Neural crest cell (in vitro differentiated cells): Measurements from ENCODE around the gene RWDD3. TPM values are rescaled to one million over a fixed set of nuclear protein-coding genes. Genes with fewer than 3 reads are reported as not detected.

Experiments used
- DNase-seq: peaks from one replicate; pipeline ENCODE4 v3.0.0; 2021; ENCODE audit warnings: low read depth, mixed read lengths, low spot score
- H3K27ac Mint-ChIP-seq: one replicate; pipeline ENCODE4 v1.8.0; 2021; ENCODE audit warnings: mild to moderate bottlenecking, mixed read lengths; ENCODE audit not compliant: unreplicated experiment
- H3K27me3 Mint-ChIP-seq: 2 replicates; pipeline ENCODE4 v1.8.0; 2021; ENCODE audit warnings: low read depth, mild to moderate bottlenecking, mixed read lengths
- H3K36me3 Mint-ChIP-seq: 2 replicates; pipeline ENCODE4 v1.8.0; 2021; ENCODE audit warnings: low read depth, mild to moderate bottlenecking, mixed read lengths
- H3K4me1 Mint-ChIP-seq: 2 replicates; pipeline ENCODE4 v1.8.0; 2021; ENCODE audit warnings: mixed read lengths
- H3K4me3 Mint-ChIP-seq: one replicate; pipeline ENCODE4 v1.8.0; 2021; ENCODE audit warnings: mild to moderate bottlenecking, mixed read lengths
- H3K9me3 Mint-ChIP-seq: 2 replicates; pipeline ENCODE4 v1.8.0; 2021; ENCODE audit warnings: mixed read lengths
- CTCF ChIP-seq: fragments of 200-600 bp; sonication (generic); conservative IDR thresholded peaks from 2 replicates; pipeline ENCODE4 v1.5.0; 2021; ENCODE audit warnings: antibody characterized with exemption, mild to moderate bottlenecking
- total RNA-seq: library from RNA; stranded (reverse); gene quantifications from 2 replicates; pipeline ENCODE4 v1.2.1, GENCODE V29; 2021

RWDD3 gene
- total RNA-seq, 1 donor from 2014 or later, result 18.9 TPM

GRCh38 chr1:95249916-95250315 is 15.9 kb downstream of the RWDD3 start:
- H3K27ac Mint-ChIP-seq, result no peak overlapping the region
- peaks cover 4% of the 10 kb centered on the region for H3K9me3 Mint-ChIP-seq
- TF ChIP-seq CTCF, result no peak
- no peak for DNase-seq
- peaks cover 10% of the 10 kb centered on the region for H3K4me1 Mint-ChIP-seq
- no peak overlapping the region for H3K4me3 Mint-ChIP-seq
- peaks cover 22% of the 10 kb centered on the region for H3K36me3 Mint-ChIP-seq
- no peaks in the 10 kb centered on the region for H3K27me3 Mint-ChIP-seq

- Mint-ChIP-seq H3K27ac (no peak overlapping the region), H3K4me3 (no peak overlapping the region), H3K4me1 (no peaks in the 10 kb centered on the region), H3K9me3 (peaks cover 4% of the 10 kb centered on the region), H3K36me3 (peaks cover 22% of the 10 kb centered on the region), H3K27me3 (no peaks in the 10 kb centered on the region)
- no peak for DNase-seq
- no peak for TF ChIP-seq CTCF
These were observed 18.4 kb downstream of the RWDD3 start for GRCh38 chr1:95252422-95252821.

GRCh38 chr1:95254959-95255358 is 20.9 kb downstream of the RWDD3 start:
- no peak for DNase-seq
- Mint-ChIP-seq H3K4me1 (no peaks in the 10 kb centered on the region), H3K36me3 (peaks cover 22% of the 10 kb centered on the region), H3K27ac (no peak overlapping the region), H3K4me3 (no peak overlapping the region), H3K9me3 (peaks cover 4% of the 10 kb centered on the region), H3K27me3 (no peaks in the 10 kb centered on the region)
- TF ChIP-seq CTCF, result no peak

- Mint-ChIP-seq H3K27ac (no peak overlapping the region), H3K27me3 (no peaks in the 10 kb centered on the region), H3K4me3 (no peak overlapping the region), H3K9me3 (peaks cover 4% of the 10 kb centered on the region), H3K4me1 (no peaks in the 10 kb centered on the region), H3K36me3 (peaks cover 22% of the 10 kb centered on the region)
- DNase-seq, result no peak
- no peak for TF ChIP-seq CTCF
These were observed 21.8 kb downstream of the RWDD3 start for GRCh38 chr1:95255826-95256225.

- Mint-ChIP-seq H3K4me3 (no peak overlapping the region), H3K9me3 (peaks cover 7% of the 10 kb centered on the region), H3K27me3 (no peaks in the 10 kb centered on the region), H3K27ac (no peak overlapping the region), H3K4me1 (no peaks in the 10 kb centered on the region), H3K36me3 (peaks cover 13% of the 10 kb centered on the region)
- no peak for DNase-seq
- TF ChIP-seq CTCF, result no peak
These were observed 23.7 kb downstream of the RWDD3 start for GRCh38 chr1:95257758-95258157.

GRCh38 chr1:95259245-95259644 is 25.2 kb downstream of the RWDD3 start:
- Mint-ChIP-seq H3K36me3 (peaks cover 2% of the 10 kb centered on the region), H3K27ac (no peak overlapping the region), H3K27me3 (no peaks in the 10 kb centered on the region), H3K4me3 (no peak overlapping the region), H3K4me1 (no peaks in the 10 kb centered on the region), H3K9me3 (peaks cover 2% of the 10 kb centered on the region)
- no peak for TF ChIP-seq CTCF
- DNase-seq, result no peak
